Gastroesophageal sphincter (tissue), 3 donors: Measurements from ENCODE around the gene LRRC66.

Experiments
- POLR2AphosphoS5 ChIP-seq: sonication (generic); formaldehyde crosslinking; IDR thresholded peaks from one replicate; pipeline ENCODE4 v1.6.1; 2017; ENCODE audit warnings: antibody characterized with exemption
- TF ChIP-seq, protein P1 (sequence below), 4 experiments: fragments of 200-600 bp in 2 of 4; fragments of 450-650 bp in 2 of 4; sonication (generic) in 1 of 4; IDR thresholded peaks; one replicate each; pipeline ENCODE4 v1.5.1; 2017 to 2019; ENCODE audit warnings: antibody characterized with exemption in 4 of 4, mild to moderate bottlenecking in 2 of 4, moderate library complexity in 2 of 4

DNA sequence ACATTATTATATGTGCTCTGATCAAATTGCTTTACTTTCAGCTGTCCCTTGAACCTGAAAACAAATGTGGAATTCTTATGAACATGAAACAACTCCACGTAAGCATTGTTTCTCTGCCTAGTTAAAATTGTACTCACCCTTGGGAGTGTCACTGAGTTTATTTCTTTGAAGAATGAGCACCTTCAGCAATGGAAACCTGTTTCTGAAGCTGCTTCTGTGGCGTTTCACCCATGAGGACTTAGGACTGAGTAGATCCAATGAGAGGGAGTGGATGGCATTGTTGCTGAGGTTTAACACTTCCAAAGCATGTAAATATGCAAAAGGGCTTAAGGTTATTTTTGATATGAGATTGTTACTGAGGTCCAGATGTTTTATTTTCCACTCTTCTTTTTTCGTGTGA, 3.2 kb downstream of the LRRC66 start:
- TF ChIP-seq POLR2AphosphoS5: no peak
- TF ChIP-seq, protein P1, sequence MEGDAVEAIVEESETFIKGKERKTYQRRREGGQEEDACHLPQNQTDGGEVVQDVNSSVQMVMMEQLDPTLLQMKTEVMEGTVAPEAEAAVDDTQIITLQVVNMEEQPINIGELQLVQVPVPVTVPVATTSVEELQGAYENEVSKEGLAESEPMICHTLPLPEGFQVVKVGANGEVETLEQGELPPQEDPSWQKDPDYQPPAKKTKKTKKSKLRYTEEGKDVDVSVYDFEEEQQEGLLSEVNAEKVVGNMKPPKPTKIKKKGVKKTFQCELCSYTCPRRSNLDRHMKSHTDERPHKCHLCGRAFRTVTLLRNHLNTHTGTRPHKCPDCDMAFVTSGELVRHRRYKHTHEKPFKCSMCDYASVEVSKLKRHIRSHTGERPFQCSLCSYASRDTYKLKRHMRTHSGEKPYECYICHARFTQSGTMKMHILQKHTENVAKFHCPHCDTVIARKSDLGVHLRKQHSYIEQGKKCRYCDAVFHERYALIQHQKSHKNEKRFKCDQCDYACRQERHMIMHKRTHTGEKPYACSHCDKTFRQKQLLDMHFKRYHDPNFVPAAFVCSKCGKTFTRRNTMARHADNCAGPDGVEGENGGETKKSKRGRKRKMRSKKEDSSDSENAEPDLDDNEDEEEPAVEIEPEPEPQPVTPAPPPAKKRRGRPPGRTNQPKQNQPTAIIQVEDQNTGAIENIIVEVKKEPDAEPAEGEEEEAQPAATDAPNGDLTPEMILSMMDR (IDR thresholded peaks at IDR 0.05): no peak
